Stimulated activated CD4-positive, alpha-beta T cell treated with anti-CD3 and anti-CD28 coated beads, Interleukin-15, amount 100 ng/mL, for 1 hour (primary cell): ENCODE results near the gene SIGLEC9.
A peak's percentile ranks its signal among the peaks of the same experiment; 100 is the strongest.

Experiments
- DNase-seq, 2 donors: peaks; one replicate each; pipeline ENCODE4 v3.0.0-alpha.2; 2020; ENCODE audit warnings: low read depth in 1 of 2, low spot score in 1 of 2

The SIGLEC9 gene

GRCh38 chr19:51096473-51097165, 28.1 kb upstream of the SIGLEC9 start:
- no peak for DNase-seq

- peak; percentile 37 to 47 for DNase-seq
Observed at GRCh38 chr19:51097166-51097738, 27.5 kb upstream of the SIGLEC9 start.

GRCh38 chr19:51097796-51098195, 26.9 kb upstream of the SIGLEC9 start:
- no peak for DNase-seq

- peak in 1 of 2 donors; percentile 9 for DNase-seq
Observed at GRCh38 chr19:51098365-51099046, 26.2 kb upstream of the SIGLEC9 start.

- no peak for DNase-seq
Observed at GRCh38 chr19:51099047-51099382, 25.7 kb upstream of the SIGLEC9 start.

- DNase-seq, result no peak
Observed at GRCh38 chr19:51100601-51101000, 24.1 kb upstream of the SIGLEC9 start.

GRCh38 chr19:51101171-51101865, 23.4 kb upstream of the SIGLEC9 start:
- DNase-seq, result no peak

GRCh38 chr19:51102991-51103390, 21.7 kb upstream of the SIGLEC9 start:
- DNase-seq, result no peak

GRCh38 chr19:51103926-51104341, 20.8 kb upstream of the SIGLEC9 start:
- DNase-seq, result no peak

GRCh38 chr19:51107406-51108065, 17.2 kb upstream of the SIGLEC9 start:
- DNase-seq, result no peak

GRCh38 chr19:51108066-51108804, 16.5 kb upstream of the SIGLEC9 start, which contains the start of gene CTU1:
Gene CTU1 (minus strand): TSS chr19:51108409. CDS start chr19:51104569, 3,840 bp downstream.
- peak; percentile 91 to 98 for DNase-seq

GRCh38 chr19:51108805-51109146, 15.9 kb upstream of the SIGLEC9 start:
- no peak for DNase-seq

GRCh38 chr19:51110666-51110971, 14.1 kb upstream of the SIGLEC9 start:
- no peak for DNase-seq

GRCh38 chr19:51111606-51112005, 13.1 kb upstream of the SIGLEC9 start:
- no peak for DNase-seq

- no peak for DNase-seq
Observed at GRCh38 chr19:51114087-51114729, 10.5 kb upstream of the SIGLEC9 start.

GRCh38 chr19:51116736-51117286, 7.9 kb upstream of the SIGLEC9 start:
- no peak for DNase-seq

GRCh38 chr19:51119101-51119500, 5.6 kb upstream of the SIGLEC9 start:
- DNase-seq, result no peak

GRCh38 chr19:51119611-51120010, 5.1 kb upstream of the SIGLEC9 start:
- DNase-seq, result no peak

GRCh38 chr19:51120160-51120559, 4.5 kb upstream of the SIGLEC9 start:
- DNase-seq, result no peak

GRCh38 chr19:51121257-51121656, 3.4 kb upstream of the SIGLEC9 start:
- DNase-seq, result no peak
